ENCODE measurements around the gene FCRL6.

The FCRL6 gene

DNA sequence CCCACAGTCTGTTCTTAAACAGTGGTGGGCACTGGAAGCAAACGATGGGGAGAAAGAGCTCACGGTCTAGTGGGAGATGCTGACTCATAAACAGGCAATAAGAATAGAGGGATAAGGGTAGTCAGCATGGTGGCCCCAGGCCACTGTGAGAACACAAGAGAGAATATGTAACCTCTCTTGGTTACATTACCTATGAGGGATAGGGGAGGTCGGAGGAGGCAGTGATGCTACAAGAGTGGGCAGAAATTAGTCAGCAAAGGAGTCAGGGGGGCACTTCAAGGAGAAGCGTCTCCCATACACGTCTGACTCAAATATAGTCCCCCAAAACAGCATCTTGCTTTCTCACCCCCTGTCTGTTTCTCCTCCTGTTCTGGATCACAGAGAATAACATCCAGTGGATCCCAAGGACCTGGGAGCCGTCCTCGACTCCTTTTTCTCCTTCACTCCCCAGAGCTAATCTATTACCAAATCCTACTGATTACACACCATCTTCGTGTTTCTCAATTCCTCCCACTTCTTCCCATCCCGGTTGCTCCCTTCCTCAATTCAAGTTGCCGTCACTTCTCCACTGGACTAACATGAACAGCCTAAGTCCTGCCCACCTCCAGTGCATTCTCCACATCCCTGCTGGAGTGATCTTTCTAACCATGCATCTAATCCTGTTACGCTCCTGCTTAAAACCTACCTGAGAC, 26.6 kb downstream of the FCRL6 start:
- TF ChIP-seq, protein P1, sequence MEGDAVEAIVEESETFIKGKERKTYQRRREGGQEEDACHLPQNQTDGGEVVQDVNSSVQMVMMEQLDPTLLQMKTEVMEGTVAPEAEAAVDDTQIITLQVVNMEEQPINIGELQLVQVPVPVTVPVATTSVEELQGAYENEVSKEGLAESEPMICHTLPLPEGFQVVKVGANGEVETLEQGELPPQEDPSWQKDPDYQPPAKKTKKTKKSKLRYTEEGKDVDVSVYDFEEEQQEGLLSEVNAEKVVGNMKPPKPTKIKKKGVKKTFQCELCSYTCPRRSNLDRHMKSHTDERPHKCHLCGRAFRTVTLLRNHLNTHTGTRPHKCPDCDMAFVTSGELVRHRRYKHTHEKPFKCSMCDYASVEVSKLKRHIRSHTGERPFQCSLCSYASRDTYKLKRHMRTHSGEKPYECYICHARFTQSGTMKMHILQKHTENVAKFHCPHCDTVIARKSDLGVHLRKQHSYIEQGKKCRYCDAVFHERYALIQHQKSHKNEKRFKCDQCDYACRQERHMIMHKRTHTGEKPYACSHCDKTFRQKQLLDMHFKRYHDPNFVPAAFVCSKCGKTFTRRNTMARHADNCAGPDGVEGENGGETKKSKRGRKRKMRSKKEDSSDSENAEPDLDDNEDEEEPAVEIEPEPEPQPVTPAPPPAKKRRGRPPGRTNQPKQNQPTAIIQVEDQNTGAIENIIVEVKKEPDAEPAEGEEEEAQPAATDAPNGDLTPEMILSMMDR (conservative IDR thresholded peaks at IDR 0.05), result no peak
- no peak overlapping the region for H3K27ac ChIP-seq

DNA sequence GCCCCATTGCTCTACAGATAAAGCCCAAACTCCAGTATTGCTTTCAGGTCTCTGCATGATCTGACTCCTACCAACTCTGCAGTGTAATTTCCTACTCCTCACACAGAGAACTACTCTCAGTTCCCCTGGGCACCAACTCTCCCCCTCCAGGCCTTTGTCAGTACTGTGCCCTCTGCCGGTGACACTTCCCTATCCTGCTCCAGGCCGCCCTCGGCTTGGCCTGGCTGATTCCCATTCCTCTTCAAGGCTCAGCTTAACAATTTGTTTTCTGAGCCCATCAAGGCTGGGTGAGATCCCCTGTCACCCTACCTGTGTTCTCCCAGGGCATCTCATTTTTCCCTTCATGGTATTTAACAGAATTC, 27.1 kb downstream of the FCRL6 start:
- TF ChIP-seq, protein P1 (conservative IDR thresholded peaks at IDR 0.05), result peak; percentile 43

DNA sequence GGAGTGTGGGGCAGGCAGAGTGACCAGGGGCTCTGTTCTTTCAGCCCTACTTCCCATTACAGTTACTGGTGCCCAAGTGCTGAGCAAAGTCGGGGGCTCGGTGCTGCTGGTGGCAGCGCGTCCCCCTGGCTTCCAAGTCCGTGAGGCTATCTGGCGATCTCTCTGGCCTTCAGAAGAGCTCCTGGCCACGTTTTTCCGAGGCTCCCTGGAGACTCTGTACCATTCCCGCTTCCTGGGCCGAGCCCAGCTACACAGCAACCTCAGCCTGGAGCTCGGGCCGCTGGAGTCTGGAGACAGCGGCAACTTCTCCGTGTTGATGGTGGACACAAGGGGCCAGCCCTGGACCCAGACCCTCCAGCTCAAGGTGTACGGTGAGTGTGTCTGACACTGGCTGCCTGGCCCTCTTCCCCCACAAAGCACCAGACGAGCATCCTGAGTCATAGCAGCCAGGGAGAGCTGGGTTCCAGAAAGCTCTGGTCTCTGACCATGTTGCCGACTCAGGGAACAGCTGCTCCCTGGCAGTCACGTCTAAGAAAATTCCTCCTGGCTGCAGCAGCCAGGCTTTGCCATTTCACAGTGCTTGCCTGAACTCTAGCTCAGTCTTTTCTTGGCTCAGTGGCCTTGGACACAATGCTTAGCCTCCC, 27.8 kb downstream of the FCRL6 start:
- H3K27ac ChIP-seq, result no peak overlapping the region
- TF ChIP-seq, protein P1 (conservative IDR thresholded peaks at IDR 0.05), result no peak

More for the DNA sequence above, 27.1 kb downstream of the FCRL6 start:
- no peak overlapping the region for H3K27ac ChIP-seq

DNA sequence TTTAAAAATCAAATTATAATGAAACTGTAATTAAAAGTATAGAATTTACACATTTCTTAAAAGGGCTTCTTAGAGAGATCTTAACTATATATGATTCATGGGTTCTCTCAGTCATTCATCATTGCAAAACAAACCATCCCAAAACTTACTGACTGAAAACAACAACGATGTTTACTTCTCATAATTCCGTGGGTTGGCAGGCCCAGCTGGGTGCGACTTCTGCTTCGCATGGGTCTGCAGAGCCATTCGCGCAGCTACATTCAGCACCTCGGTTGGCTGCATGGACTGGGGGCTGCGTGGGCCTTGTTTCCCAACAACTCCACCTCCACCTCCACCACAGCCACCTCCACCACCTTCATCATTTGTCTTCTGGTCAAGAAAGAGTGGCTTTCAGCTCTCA, 28.6 kb downstream of the FCRL6 start:
- TF ChIP-seq, protein P1 (conservative IDR thresholded peaks at IDR 0.05), result no peak
- no peak overlapping the region for H3K27ac ChIP-seq

DNA sequence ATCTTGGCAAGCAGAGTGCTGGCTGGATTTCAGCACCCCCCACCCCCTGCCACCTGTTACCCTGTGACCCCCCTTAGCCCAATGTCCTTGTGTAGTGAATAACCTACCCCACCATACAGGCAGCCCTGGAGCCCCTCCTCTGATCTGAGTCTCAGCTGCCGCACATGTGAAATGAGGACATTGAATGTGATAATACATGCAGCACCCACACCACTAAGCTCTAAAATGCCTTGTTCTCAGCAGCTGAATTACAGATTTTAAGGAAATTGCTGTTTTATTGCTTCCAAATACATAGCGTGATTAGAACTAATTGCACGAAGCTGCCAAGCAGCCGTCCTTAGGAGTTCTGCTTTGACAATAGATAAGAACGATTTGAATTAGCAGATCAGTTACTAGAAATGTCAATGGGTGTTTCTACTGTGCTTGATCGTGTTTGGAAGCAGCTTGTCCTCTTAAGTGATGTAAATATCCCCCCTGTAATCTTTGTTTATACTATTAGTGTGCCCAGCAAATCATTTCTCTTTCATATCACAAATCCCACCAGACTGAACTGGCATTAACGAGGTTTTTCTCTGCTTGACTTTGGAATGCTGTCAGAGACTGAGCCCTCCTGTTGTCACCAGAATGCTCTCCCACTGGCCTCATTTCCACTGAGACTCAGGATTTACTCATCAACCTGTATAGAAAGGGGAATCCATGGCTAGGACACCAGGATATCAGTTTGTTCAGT, 29.4 kb downstream of the FCRL6 start:
- TF ChIP-seq, protein P1 (conservative IDR thresholded peaks at IDR 0.05), result no peak

DNA sequence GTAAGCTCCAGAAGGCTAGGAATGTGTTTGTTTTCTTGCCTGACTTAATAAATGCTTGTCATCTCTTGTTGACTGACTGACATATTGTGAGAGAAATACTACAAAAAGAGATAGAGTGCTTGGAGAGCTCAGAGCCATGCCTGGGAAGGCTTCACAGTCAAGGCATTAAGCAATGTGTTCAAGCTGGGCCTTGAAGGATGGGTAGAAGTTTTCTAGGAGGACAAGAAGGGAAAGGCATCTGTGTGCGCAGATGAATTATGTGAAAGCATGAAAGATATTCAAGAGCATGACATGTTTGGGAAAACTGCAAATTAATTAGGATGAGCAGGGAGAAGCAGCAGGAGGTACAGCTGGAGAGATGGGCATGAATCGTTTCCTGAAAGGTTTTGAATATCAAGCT, 30.1 kb downstream of the FCRL6 start:
- TF ChIP-seq, protein P1 (conservative IDR thresholded peaks at IDR 0.05), result no peak

More for the DNA sequence above, 29.4 kb downstream of the FCRL6 start:
- no peak overlapping the region for H3K27ac ChIP-seq

DNA sequence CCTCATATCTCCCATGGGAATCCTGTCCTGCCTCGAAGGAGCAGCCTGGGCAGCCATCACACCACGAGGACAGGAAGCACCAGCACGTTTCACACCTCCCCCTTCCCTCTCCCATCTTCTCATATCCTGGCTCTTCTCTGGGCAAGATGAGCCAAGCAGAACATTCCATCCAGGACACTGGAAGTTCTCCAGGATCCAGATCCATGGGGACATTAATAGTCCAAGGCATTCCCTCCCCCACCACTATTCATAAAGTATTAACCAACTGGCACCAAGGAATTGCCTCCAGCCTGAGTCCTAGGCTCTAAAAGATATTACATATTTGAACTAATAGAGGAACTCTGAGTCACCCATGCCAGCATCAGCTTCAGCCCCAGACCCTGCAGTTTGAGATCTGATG, 33.2 kb downstream of the FCRL6 start:
- TF ChIP-seq, protein P1 (conservative IDR thresholded peaks at IDR 0.05), result no peak
- H3K27ac ChIP-seq, result no peak overlapping the region

More for the DNA sequence above, 30.1 kb downstream of the FCRL6 start:
- no peak overlapping the region for H3K27ac ChIP-seq

All from VCaP (cell line).